Mesenchymal stem cell (in vitro differentiated cells and primary cell): Measurements from ENCODE around the gene FGFR2.

Experiments used
- DNase-seq: peaks from one replicate; pipeline ENCODE4 v3.0.0-alpha.2; 2013
- H2AFZ ChIP-seq: one replicate; pipeline ENCODE4 v1.6.1; 2013; ENCODE audit warnings: low read depth, mild to moderate bottlenecking, control low read depth, inconsistent platforms, low read length, moderate library complexity
- H2AK5ac ChIP-seq: 2 replicates; pipeline ENCODE4 v1.6.1; 2013; ENCODE audit warnings: low read length, moderate library complexity, mild to moderate bottlenecking, inconsistent platforms; ENCODE audit not compliant: severe bottlenecking
- H2BK120ac ChIP-seq: one replicate; pipeline ENCODE4 v1.6.1; 2013; ENCODE audit warnings: low read depth, mild to moderate bottlenecking, inconsistent platforms, low read length, moderate library complexity
- H2BK12ac ChIP-seq, 2 experiments: one replicate each; pipeline ENCODE4 v1.6.1; 2013; ENCODE audit warnings: inconsistent platforms in 2 of 2, low read length in 2 of 2, mild to moderate bottlenecking in 2 of 2, moderate library complexity in 2 of 2, control low read depth in 1 of 2
- H2BK15ac ChIP-seq: one replicate; pipeline ENCODE4 v1.6.1; 2013; ENCODE audit warnings: mild to moderate bottlenecking, low read depth, inconsistent platforms; ENCODE audit not compliant: poor library complexity, severe bottlenecking
- H2BK5ac ChIP-seq: 2 replicates; pipeline ENCODE4 v1.6.1; 2013; ENCODE audit warnings: low read depth, mild to moderate bottlenecking, low read length, control low read depth, inconsistent platforms; ENCODE audit not compliant: poor library complexity, severe bottlenecking
- H3K14ac ChIP-seq, 2 experiments: one replicate each; pipeline ENCODE4 v1.6.1; 2013; ENCODE audit warnings: inconsistent platforms in 2 of 2, low read length in 2 of 2, control low read depth in 1 of 2, mild to moderate bottlenecking in 1 of 2, moderate library complexity in 1 of 2
- H3K18ac ChIP-seq, 2 experiments: one replicate each; pipeline ENCODE4 v1.6.1; 2013; ENCODE audit warnings: inconsistent platforms in 2 of 2, low read length in 2 of 2, control low read depth in 1 of 2, low read depth in 1 of 2, mild to moderate bottlenecking in 1 of 2
- H3K23ac ChIP-seq, 2 experiments: one replicate each; pipeline ENCODE4 v1.6.1; 2013; ENCODE audit warnings: inconsistent platforms in 2 of 2, low read length in 2 of 2, mild to moderate bottlenecking in 2 of 2, moderate library complexity in 2 of 2, control low read depth in 1 of 2
- H3K27ac ChIP-seq: 2 replicates; pipeline ENCODE4 v1.5.1; 2013; ENCODE audit warnings: mild to moderate bottlenecking, moderate library complexity, low read length, control low read depth, inconsistent platforms; ENCODE audit not compliant: poor library complexity, severe bottlenecking
- H3K27me3 ChIP-seq, 2 experiments: 2 replicates each; pipeline versions ENCODE4 v1.6.1 to v1.7.0; 2013; ENCODE audit warnings: low read length in 2 of 2, mild to moderate bottlenecking in 2 of 2, moderate library complexity in 2 of 2, control low read depth in 1 of 2, inconsistent platforms in 1 of 2; ENCODE audit not compliant: control insufficient read depth in 1 of 2, insufficient read depth in 1 of 2
- H3K36me3 ChIP-seq, 2 experiments: 2 replicates each; pipeline versions ENCODE4 v1.6.1 to v1.7.0; 2013; ENCODE audit warnings: low read length in 2 of 2, control low read depth in 1 of 2, inconsistent platforms in 1 of 2, low read depth in 1 of 2, mild to moderate bottlenecking in 1 of 2; ENCODE audit not compliant: insufficient read depth in 2 of 2, control insufficient read depth in 1 of 2
- H3K4ac ChIP-seq, 2 experiments: one replicate each; pipeline ENCODE4 v1.6.1; 2013; ENCODE audit warnings: inconsistent platforms in 2 of 2, low read length in 2 of 2, mild to moderate bottlenecking in 2 of 2, moderate library complexity in 2 of 2, control low read depth in 1 of 2, low read depth in 1 of 2
- H3K4me1 ChIP-seq: 2 replicates; pipeline ENCODE4 v1.6.1; 2013; ENCODE audit warnings: low read depth, low read length, control low read depth; ENCODE audit not compliant: control insufficient read depth, insufficient read depth
- H3K4me2 ChIP-seq: 2 replicates; pipeline ENCODE4 v1.6.1; 2013; ENCODE audit warnings: low read length, mild to moderate bottlenecking, inconsistent platforms; ENCODE audit not compliant: poor library complexity, severe bottlenecking
- H3K4me3 ChIP-seq, 2 experiments: 2 replicates each; pipeline versions ENCODE4 v1.5.1 to v1.7.0; 2013; ENCODE audit warnings: low read length in 2 of 2, mild to moderate bottlenecking in 2 of 2, control low read depth in 1 of 2, low read depth in 1 of 2; ENCODE audit not compliant: insufficient read depth in 1 of 2
- H3K79me1 ChIP-seq: replicated peaks from 2 replicates; pipeline ENCODE4 v1.6.1; 2013; ENCODE audit warnings: mild to moderate bottlenecking, control low read depth, low read length, inconsistent platforms; ENCODE audit not compliant: poor library complexity, severe bottlenecking
- H3K9ac ChIP-seq: 2 replicates; pipeline ENCODE4 v1.7.0; 2013; ENCODE audit warnings: mild to moderate bottlenecking, low read length, moderate library complexity
- H3K9me3 ChIP-seq: 2 replicates; pipeline ENCODE4 v1.7.0; 2013; ENCODE audit warnings: mild to moderate bottlenecking, low read length; ENCODE audit not compliant: control insufficient read depth
- H4K8ac ChIP-seq: one replicate; pipeline ENCODE4 v1.6.1; 2013; ENCODE audit warnings: inconsistent platforms, mild to moderate bottlenecking, low read length, moderate library complexity
- H4K91ac ChIP-seq: one replicate; pipeline ENCODE4 v1.6.1; 2013; ENCODE audit warnings: mild to moderate bottlenecking, low read length, inconsistent platforms
- WGBS: methylation state at CpG from one replicate; pipeline ENCODE4 v1.1.7; 2013; ENCODE audit warnings: mixed read lengths; 5-methylcytosine and 5-hydroxymethylcytosine counted together

The FGFR2 gene

DNA sequence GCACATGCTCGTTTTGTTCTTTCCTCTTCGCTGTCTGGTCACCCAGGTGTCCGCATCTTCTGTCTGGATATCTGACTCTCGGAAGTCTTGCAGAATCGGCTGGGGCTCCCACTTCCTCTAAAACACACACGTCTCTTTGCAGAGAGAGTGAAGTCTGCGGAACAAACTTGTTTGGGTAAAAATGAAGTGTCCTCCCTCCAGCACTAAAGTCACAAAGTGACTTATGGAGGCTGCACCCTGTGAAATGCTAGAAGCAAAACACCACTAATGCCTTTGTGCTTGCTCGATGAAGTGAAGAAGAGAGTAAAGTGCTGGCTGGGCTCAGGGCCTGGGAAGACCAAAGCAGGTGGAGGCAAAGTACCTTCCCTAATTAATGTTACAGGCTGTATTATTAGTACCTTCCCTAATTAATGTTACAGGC lies 71.4 kb downstream of the FGFR2 start:
- Histone ChIP-seq H3K27me3 (peaks cover 10 to 13% of the 10 kb centered on the region in 2 experiments), H3K9me3 (no peaks in the 10 kb centered on the region), H2BK12ac (no peak overlapping the region), H2BK120ac (no peak overlapping the region), H3K18ac (no peak overlapping the region), H3K23ac (no peak overlapping the region), H4K91ac (no peak overlapping the region), H2BK5ac (peak overlapping the region; percentile 54), H3K79me1 (no peaks in the 10 kb centered on the region), H3K9ac (no peak overlapping the region), H3K36me3 (no peaks in the 10 kb centered on the region), H2BK15ac (no peak overlapping the region), H3K4me1 (peaks cover 20% of the 10 kb centered on the region), H4K8ac (no peak overlapping the region), H2AFZ (no peak overlapping the region), H3K14ac (no peak overlapping the region), H3K4me2 (no peak overlapping the region), H3K27ac (no peak overlapping the region), H3K4ac (no peak overlapping the region), H2AK5ac (peak overlapping the region; percentile 97), H3K4me3 (no peak overlapping the region)
- DNase-seq = no peak
- WGBS = 82% methylated on average over 7 of the region's 8 CpGs

- Histone ChIP-seq H3K9me3 (no peaks in the 10 kb centered on the region), H3K14ac (no peak overlapping the region), H3K79me1 (no peaks in the 10 kb centered on the region), H3K4me1 (peaks cover 20% of the 10 kb centered on the region), H3K4me2 (no peak overlapping the region), H3K4me3 (no peak overlapping the region), H3K27me3 (peaks cover 4 to 11% of the 10 kb centered on the region in 2 experiments), H3K36me3 (no peaks in the 10 kb centered on the region), H4K91ac (no peak overlapping the region), H3K27ac (no peak overlapping the region), H3K4ac (no peak overlapping the region), H2BK120ac (no peak overlapping the region), H2AK5ac (peak overlapping the region; percentile 97), H2BK12ac (no peak overlapping the region), H2BK5ac (peak overlapping the region; percentile 54), H3K9ac (no peak overlapping the region), H3K23ac (no peak overlapping the region), H2BK15ac (no peak overlapping the region), H2AFZ (no peak overlapping the region), H3K18ac (no peak overlapping the region), H4K8ac (no peak overlapping the region)
- DNase-seq = no peak
- WGBS = 87% methylated on average over 11 of the region's 11 CpGs
These were observed 72.0 kb downstream of the FGFR2 start for GRCh38 chr10:121526135-121526790.

- no peak overlapping the region for H3K4me3 ChIP-seq
- peaks cover 20% of the 10 kb centered on the region for H3K4me1 ChIP-seq
- H3K36me3 ChIP-seq = no peaks in the 10 kb centered on the region
- H3K18ac ChIP-seq = no peak overlapping the region
- no peak overlapping the region for H2BK120ac ChIP-seq
- peaks cover 0 to 4% of the 10 kb centered on the region in 2 experiments for H3K27me3 ChIP-seq
- H3K14ac ChIP-seq = no peak overlapping the region
- H2BK15ac ChIP-seq = no peak overlapping the region
- peak overlapping the region; percentile 6 for H3K27ac ChIP-seq
- H3K9ac ChIP-seq = no peak overlapping the region
- H2BK5ac ChIP-seq = no peak overlapping the region
- WGBS = 56% methylated on average over 16 of the region's 16 CpGs
- no peak overlapping the region for H3K4ac ChIP-seq
- no peak overlapping the region for H3K23ac ChIP-seq
- no peaks in the 10 kb centered on the region for H3K9me3 ChIP-seq
- peak overlapping the region; percentile 97 for H2AK5ac ChIP-seq
- H4K91ac ChIP-seq = no peak overlapping the region
- H2BK12ac ChIP-seq = no peak overlapping the region
- H4K8ac ChIP-seq = no peak overlapping the region
- no peak overlapping the region for H2AFZ ChIP-seq
- no peak overlapping the region for H3K4me2 ChIP-seq
- no peaks in the 10 kb centered on the region for H3K79me1 ChIP-seq
- DNase-seq = no peak
These were observed 72.8 kb downstream of the FGFR2 start for GRCh38 chr10:121525251-121526134.

DNA sequence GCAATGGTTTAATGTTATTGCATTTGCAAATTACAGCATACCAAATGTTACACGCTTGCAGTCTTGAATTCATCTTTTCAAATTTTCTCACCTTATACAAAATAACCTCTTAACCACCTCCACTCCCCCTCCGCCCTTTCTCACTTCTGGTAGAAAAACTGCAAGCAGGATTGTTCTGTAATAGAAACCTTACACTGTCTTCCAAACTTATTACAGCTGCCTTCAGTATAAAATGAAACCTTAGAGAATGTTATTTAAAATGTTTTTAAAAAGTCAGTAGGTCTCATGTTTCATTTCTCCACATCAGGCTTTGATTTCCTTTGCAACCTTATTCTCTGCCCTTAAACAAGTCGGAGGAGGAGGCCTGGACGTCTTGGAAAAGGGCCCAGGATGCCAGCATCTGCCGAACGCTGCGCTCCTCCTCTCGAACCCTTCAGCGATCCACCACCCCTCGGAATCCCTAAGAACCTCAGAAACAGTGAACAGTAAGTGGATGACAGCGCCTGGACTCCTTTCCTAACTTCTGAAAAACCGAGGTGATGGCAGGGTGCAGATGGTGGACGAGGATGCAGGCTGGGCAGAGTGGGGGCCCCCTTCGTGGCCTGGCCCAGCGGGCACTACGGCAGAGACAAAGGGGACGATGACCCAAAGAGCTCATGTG lies 74.0 kb downstream of the FGFR2 start:
- Histone ChIP-seq H3K27me3 (peaks cover 0 to 4% of the 10 kb centered on the region in 2 experiments), H3K9ac (no peak overlapping the region), H3K4me3 (no peak overlapping the region), H3K4me1 (peaks cover 24% of the 10 kb centered on the region), H3K9me3 (no peaks in the 10 kb centered on the region), H4K8ac (peak overlapping the region; percentile 14), H2BK12ac (no peak overlapping the region), H2BK15ac (no peak overlapping the region), H3K36me3 (no peaks in the 10 kb centered on the region), H3K14ac (no peak overlapping the region), H3K23ac (no peak overlapping the region), H2BK120ac (no peak overlapping the region), H2AFZ (no peak overlapping the region), H3K4me2 (no peak overlapping the region), H4K91ac (no peak overlapping the region), H2BK5ac (peak overlapping the region; percentile 54), H2AK5ac (peak overlapping the region; percentile 96), H3K4ac (no peak overlapping the region), H3K27ac (peak overlapping the region; percentile 56), H3K79me1 (no peaks in the 10 kb centered on the region), H3K18ac (no peak overlapping the region)
- DNase-seq = no peak
- WGBS = 92% methylated on average over 17 of the region's 17 CpGs
